Measurements from ENCODE around the gene TTC4.

Gene TTC4, protein sequence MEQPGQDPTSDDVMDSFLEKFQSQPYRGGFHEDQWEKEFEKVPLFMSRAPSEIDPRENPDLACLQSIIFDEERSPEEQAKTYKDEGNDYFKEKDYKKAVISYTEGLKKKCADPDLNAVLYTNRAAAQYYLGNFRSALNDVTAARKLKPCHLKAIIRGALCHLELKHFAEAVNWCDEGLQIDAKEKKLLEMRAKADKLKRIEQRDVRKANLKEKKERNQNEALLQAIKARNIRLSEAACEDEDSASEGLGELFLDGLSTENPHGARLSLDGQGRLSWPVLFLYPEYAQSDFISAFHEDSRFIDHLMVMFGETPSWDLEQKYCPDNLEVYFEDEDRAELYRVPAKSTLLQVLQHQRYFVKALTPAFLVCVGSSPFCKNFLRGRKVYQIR

DNA sequence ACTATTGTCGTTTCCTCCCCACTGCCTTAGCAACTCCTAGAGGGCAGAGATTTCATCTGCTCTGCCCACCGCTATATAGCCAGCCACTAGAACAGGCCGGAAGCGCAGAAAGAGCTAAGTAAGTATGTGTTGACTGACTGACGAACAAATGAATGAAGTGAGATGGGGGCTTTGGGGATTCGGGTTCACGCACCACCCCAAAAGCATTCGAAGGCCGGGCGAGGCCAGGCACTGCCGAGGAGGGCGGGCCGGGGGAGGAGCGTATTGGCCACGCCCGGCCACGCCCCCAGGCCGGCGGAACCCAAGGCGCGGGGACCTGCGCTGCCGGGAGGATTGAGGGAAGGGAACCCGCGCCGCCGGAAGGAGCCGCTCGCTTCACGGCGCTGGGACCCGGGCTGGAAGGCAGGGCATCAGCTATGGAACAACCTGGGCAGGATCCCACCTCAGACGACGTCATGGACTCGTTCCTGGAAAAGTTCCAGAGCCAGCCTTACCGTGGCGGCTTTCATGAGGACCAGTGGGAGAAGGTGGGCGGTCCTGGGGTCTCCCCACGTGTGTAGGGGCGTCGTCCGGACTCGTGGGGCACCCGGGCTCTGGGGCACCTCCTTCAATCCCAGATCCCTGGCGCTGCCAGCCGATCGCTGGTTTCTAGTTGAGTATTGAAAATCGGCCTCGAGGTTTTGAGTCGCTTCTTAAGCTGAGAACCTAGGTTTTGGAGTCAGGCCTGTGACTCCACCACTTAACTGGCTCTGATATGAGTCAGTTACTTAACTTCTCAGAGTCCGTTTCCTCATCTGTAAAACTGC is at the start of gene TTC4:
TTC4 (plus strand) TSS at position 369 of the 806 bp plus-strand sequence; CDS start at position 417, 48 bp downstream.
- peak; percentile 82 for DNase-seq

DNA sequence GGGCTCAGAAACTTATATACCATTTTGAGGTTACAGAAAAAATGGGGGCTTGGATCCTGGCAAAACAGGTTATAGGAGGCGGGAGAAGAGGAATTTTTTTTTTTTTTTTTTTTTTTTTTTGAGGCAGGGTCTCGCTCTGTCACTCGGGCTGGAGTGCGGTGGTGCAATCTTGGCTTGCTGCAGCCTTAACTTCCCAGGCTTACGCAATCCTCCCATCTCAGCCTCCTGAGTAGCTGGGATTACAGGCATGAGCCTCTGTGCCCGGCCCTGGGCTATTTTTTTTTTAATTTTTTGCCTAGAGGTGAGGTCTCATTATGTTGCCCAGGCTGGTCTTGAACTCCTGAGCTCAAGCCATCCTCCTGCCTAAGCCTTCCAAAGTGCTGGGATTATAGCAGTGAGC is 49.3 kb upstream of the TTC4 start:
- no peak for DNase-seq

DNA sequence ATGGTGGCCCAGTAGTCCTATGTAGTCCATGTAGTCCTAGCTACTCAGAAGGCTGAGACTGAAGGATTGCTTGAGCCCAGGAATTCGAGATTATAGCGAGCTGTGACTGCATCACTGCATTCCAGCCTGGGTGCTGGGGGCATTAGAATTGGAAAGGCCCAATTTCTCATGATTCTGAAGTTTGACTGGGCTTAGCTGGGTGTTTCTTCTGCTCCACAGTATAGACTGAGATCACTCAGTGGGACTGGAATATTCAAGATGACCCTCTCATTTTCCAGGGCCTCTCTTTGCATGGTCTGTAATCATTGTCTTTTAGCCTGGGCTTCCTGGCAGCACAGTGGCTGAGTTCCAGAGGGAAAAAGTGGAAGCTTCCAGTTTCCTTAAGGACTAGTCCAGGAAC is 47.9 kb upstream of the TTC4 start:
- no peak for DNase-seq

DNA sequence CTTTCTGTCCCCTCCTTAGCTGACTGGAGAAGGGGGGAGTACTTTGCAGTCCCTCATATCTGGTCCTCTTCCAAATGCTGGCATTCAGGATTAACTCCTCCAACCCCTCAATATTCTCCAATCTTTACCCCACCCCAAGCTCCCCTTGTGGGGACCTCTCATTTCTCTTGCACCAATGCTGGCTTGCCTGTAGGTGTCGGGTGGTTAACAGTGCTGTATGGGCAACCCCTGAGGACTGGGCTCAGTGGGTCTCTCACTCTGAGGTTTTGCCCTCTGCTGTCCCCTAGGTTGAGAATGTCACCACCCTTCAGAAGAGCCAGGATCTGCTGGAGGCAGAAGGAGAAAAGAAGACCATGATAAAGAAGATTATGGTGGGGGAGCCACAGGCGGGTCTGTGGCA is 47.1 kb upstream of the TTC4 start:
- DNase-seq: no peak

DNA sequence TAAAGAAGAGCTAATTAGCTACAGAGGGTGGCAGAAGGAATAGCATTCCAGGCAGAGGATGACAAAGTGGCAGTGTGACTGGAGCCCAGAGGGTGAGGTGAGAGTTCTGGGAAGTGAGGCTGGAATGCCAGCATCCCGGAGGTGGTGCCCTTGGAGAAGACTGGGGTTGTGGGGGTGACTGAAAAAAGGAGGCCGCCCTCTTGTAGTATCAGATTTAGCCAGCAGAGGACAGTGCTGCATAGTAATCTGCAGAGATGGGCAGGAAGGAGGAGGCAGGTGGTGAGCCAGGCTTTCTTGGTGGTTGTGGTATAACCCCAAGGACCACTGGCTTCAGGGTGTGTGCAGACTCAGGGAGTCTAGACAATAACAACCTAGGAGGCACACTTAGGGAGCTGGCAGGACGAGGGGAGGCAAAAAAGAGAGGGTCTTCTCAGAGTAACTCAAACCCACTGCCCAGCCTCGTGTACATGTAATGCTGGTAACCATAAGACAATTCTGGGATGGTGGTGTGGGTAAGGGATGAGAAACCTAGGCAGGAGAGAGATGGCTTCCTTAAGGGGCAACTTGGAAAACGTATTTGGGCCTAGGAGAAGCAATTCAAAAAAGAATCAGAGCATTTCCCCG is 43.6 kb upstream of the TTC4 start:
- peak; percentile 54 for DNase-seq

DNA sequence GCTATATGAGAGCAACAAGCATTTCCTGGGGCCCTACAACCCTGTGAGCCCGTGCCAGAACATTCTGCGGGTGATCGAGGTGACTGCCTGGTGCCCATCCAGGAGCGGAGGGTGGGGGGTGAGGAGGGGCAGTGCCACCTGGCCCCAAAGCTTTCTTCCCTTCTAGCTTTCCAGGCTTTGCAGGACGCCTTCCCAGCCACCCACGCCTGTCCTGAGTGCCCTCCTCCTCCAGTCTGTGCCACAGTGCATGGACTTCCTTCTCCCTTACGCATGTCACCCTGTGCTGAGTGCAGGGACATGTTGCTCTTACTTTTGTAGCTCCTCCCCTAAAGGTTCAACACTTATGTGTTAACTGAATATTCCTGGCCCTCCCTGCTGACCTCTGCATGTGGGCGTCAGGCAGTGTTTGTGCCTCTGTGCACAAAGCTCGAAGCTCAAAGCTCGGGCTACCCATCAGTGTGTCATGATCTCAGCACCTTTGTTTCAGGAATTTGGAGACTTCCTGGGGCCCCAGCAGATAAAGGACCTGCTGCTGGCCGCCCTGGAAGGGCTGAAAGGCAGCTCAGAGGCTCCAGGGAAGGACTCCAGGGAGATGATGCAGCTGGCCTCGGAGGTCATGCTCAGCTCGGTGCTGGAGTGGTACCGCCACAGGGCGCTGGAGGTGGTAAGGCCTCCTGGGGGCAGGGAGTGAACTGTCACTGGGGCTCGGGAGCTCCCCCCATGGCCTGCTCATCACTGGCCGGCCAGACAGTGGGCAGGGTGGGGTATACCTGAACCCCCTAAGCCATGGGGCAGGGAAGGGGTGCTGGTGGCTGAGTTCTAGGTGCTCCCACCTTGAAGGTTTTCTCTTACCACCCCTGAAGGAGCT is 36.7 kb upstream of the TTC4 start:
- DNase-seq: no peak

DNA sequence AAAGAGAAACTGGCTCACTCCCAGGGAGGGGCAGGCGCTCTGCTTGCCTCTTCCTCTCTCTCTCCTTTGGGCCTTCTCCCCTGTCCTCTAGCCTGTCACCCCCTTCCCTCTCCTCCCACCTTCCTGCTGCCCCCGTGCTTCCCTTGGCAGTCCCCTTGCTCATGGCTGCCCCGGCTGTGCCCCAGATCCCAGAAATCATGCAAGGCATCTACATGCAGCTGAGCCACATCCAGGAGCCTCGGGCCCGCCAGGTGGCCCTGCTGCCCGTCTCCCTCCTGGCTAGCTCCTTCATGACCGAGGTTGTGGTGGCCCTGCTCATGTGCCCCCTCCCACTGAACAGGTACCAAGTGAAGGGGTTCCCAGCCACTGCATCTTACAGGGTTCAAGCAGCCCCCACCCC is 36.0 kb upstream of the TTC4 start:
- DNase-seq: no peak

DNA sequence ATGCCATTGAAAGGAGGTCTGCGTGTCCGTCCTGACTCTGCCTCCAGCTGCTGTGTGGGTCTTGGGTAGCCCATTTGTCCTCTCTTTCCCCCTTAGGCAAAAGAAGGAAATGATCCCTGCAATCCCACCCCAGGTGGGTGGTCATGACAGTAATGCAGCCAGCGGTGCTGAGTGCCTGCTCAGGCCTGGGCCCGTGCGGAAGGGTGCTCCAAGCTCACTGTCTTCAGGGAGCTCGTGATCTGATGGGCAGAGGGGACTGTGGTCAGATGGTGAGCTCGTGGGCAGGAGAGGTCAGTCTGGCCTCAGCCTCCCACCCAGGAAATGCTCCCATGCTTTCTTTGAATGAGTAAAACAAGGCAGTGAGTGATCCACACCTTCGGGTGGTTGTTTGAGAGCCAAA is 35.3 kb upstream of the TTC4 start:
- DNase-seq: no peak

DNA sequence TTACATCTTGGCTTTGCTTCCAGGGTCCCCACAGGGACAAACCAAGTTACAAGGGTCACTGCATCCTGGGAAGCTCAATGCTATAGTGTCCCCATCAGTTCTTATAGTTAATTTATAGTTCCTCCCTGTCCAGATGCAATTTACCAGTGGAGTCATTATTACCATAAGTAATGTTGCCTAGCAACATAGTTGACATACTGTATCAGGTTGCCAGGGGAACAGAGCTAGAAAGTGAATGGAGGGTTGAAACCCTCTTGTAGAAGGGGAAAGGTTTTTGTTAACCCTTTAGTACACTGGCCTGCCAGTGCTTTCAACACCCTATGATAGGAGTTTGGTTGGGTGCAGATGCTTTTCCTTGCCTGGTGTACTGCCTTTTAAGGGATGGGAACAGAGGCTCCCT is 34.3 kb upstream of the TTC4 start:
- DNase-seq: no peak

DNA sequence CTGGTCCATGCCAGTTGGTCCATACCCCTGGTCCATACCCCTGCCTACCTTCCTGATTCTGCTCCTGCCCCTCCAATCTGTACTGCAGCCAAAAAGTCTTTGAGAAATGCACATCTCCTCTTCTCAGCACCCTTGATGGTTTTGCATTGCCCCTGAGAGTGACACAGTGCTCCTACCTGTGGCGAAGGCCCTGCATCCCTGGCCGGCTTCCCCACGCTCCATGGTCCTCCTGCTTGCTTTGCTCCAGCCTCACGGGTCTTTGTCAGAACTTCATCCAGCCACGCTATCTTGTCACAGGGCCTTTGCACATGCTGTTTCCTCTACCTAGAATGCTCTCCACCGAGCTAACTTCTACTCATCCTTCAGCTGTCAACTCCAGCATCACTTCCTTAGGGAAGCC is 32.2 kb upstream of the TTC4 start:
- DNase-seq: no peak

DNA sequence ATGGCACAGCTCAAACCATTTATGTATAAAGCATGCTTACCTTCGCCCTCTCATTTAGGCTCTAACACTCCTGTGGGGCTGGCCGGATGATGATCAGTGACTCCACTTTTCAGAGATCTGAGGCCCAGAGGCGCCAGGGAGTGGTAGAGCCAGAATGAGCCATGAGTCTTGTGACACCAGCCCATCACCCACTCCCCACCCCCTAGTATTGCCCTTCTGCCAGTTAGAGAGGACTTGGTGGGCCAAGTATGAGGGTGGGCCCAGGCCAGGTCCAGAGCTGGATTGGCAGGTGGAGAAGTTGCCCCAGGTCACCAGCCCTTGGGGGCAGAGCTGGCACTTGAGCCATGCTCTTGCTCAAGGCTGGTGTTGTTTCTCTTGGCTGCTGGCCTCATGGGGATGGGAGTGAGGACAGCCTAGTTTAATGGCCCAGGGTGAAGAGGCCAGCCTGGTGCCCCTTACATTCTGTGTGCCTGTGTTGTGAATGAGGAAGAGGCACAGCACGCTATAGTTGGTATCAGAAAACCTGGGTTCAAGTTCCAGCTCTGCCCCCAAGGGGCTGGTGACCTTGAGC is 30.2 kb upstream of the TTC4 start:
- DNase-seq: no peak

DNA sequence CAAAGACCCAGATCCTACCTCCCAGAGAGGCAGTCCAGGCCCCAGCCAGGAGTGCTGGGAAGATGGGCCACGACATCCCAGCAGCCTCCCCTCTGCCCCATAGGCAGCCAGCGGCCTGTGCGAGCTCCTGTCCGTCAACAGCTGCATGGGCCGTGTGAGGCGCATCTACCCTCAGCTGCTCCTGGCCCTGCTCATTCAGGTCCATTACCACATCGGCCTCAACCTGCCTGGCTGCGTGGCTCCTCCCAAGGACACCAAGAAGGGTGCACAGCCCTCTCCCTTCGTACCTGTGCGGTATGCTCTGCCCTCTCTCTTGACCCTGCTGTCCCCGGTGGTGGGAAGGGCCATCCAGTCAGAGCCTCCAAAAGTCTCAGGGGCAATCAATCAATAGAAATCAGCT is 29.5 kb upstream of the TTC4 start:
- no peak for DNase-seq

DNA sequence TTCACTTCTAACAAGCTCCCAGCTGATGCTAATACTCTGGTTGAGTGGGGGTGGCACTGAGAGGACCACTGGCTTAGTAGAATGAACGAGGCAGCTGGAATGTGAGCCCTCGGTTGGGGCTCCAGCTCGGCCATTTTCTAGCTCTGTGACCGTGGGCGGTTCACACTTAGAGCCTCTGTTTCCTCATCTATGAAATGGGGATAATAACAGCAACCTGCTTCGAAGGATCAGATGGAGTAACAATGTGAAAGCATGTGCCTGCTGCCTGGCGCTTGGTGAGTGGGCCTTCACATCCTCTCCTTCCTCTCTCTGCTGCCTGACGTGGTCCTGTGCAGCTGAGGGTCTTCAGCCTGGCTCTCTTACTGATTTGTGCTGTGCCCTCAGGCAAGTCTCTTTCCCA is 20.9 kb upstream of the TTC4 start:
- no peak for DNase-seq

DNA sequence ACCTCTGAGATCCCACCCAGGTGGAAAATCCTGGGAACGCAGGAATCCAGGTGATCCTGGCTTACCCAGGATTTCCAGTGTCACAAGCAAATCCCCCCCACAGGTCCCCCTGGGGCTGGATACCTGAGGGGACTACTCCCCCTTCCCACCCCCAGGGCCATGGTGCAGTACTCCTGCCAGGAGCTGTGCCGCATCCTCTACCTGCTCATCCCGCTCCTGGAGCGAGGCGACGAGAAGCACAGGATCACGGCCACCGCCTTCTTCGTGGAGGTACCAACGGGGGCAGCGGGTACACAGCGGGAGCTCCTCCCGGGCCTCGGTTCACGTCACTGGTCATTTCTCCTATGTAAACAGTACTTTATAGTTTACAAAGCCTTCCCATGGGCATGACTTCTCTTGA is 20.4 kb upstream of the TTC4 start:
- no peak for DNase-seq

DNA sequence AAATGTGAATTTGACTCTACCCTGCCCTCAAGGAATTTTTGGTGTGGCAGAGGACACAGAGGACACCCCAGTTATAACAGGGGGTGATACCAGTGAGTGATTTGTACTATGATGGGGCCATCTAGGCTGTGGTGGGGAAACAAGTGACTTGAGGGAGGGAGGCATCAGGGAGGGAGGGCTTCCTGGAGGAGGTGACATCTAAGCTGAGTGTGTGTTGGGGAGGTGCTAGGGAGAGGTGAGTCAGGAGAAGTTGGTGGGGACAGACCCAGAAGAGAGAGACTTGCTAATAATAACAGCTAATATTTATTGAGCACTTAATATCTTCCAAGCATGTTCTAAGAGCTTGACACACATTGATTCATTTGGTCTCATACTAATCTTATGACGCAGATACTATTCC is 19.9 kb upstream of the TTC4 start:
- no peak for DNase-seq

DNA sequence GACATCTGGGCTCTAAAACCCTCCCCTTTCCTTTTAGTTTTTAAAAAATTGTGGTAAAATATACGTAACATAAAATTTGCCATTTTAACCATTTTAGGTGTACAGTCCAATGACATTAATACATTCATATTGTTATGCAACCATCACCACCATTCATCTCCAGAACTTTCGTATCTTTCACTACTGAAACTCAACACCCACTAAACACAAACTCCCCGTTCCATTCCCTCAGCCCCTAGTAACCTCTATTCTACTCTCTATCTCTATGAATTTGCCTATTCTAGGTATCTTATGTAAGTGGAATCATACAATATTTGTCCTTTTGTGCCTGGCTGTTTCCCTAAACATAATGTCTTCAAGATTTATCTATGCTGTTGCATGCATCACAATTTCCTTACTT is 19.4 kb upstream of the TTC4 start:
- no peak for DNase-seq

DNA sequence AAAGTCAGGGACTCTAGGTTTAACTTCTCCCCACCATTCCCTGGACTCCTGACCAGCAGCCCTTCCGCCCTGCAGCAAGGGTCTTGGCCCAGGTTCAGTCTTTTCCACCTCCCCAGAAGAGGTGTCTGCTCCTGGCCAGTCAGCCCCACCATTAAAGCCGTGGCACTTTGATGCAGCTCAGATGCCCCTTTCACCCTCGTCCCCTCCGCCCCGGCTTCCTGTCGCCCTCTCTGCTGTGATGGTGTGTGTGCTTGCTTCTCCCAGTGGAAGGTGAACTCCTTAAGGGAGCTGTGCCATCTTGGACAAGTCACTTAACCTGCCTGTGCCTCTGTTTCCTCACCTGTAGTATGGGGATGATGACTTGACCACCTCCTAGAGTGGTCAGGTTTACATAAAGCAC is 17.8 kb upstream of the TTC4 start:
- DNase-seq: no peak

DNA sequence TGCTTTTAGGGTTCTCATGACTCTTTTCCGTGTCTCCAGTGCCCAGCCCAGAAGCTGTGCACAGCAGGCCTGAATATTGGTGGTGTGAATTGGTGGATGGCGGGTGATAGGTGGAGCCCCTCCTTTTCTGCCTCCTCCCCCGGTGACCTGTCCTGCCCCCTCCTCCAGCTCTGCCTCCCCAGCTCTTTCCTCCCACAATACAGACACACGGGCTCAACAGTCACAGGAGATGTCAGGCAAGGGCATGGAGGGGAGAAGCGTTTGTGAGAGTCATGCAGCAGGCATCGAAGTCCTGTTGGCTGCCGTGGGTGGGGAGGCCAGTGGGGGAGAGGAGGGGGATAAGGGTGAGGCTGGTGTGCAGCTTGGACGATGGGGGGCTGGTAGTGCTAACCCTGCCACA is 17.3 kb upstream of the TTC4 start:
- no peak for DNase-seq

DNA sequence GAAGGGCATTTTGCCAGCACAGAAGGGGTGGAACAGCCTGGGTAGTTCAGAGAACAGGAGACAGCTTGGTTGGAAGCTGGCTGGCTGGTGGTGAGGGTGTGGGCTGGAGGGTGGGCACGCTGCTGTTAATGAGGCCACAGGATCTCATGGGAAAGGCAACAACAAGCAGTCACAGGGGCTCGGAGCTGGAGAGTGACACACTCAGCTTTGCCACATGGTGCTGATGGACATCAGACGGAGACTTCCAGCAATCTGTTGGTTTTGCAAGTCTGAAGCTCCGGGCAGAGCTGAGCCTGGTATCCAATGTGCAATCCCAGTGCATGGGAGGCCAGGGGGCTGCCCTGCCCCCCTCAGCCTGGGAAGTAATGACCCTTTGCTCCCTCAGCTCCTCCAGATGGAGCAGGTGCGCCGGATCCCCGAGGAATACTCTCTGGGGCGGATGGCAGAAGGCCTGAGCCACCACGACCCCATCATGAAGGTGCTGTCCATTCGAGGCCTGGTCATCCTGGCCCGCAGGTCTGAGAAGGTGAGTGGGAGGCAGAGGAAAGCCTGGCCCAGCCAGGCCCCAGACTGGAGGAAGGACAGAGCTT is 15.6 kb upstream of the TTC4 start:
- DNase-seq: no peak

DNA sequence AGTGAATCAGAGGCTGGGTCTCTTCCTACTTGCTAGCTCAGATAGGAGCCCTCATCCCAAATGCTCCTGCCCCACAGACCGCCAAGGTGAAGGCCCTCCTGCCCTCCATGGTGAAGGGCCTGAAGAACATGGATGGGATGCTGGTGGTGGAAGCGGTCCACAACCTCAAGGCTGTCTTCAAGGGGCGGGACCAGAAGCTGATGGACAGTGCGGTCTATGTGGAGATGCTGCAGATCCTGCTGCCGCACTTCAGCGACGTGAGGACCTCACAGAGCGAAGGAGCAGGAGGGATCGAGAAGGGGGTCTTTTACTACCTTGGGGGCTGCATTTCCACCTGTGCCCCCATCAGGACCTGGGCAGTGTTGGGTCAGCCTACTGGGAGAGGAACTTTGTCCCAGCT is 14.6 kb upstream of the TTC4 start:
- no peak for DNase-seq

DNA sequence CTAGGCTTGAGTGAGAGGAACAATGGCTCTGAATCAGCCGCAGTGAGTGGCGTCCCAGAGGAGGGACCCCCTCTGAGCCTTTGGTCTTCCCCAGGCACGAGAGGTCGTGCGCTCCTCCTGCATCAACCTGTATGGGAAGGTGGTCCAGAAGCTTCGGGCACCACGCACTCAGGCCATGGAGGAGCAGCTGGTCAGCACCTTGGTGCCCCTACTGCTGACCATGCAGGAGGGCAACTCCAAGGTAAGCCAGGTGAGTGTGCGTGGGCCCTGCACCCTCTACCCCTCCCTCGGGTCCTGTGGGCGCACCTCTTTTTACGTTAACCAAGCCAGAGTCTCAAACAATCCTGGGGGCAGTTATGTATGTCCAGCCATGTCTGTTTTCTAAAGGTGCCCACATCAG is 13.7 kb upstream of the TTC4 start:
- DNase-seq: no peak

DNA sequence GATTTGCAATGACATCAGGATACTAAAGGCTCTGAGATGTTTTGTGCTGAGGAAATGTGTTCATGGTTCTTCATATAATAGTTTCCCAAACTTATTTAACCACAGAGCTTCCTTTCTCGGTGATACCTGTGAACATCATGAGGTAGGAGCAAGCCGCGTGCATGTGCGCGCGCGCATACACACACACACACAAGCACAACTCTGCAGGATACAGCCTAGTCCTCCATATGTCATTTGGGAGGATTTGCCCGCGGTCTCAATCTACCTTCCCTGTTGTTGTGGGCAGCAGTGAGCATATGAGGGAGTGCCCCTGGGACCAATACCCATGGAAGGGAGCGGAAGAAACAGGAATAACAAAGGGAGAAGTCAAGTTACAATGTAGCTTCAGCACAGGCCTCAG is 12.2 kb upstream of the TTC4 start:
- DNase-seq: no peak

Measured in hematopoietic multipotent progenitor cell treated with erythropoietin and hydrocortisone succinate and interleukin-3 and kit ligand, for 8 days (in vitro differentiated cells).